Measurements from ENCODE around the gene CC2D2A.
"Not testable (repeated sequence)": the region's sequence is repeated elsewhere in the genome, so short reads cannot be mapped to it uniquely, and the experiment has no call there.

Gene CC2D2A

DNA sequence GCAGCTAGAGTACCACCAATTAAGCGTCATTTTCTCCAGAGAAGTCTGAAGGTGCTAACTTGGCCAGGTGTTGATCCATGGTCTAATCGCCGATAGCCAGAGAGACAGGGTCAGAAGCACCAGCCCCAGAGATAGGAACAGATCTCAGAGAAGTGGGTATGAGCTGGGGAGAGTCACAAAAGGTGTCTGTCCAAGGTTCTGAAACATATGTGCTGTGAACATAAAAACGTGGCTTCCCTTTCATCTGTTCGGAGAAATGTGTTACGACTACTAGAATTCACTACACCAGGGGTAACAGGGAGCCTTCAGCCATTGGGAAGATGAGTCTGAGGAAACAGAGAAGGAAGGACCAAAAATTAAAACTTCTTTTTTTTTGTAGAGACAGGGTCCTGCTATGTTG lies 94.2 kb downstream of the CC2D2A start:
- DNase-seq = no peak

DNA sequence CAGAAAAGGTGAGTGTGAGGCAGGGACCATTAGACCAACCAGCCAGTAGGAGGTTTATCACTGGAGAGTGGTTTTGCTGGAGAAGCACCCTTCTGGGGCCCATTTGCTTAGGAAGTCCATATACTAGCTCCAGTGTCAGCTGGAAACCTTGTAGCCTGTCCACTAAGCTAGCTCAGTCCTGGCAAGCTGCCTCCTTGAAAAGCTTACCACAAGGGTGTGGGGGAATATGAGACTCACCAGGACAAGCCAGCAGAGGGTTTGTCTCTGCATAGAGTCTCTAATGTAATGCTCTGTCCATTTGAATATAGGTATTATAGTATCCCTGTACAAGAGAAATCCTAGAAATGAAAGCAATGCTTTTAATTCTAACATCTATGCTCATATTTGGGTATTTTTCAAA lies 99.1 kb downstream of the CC2D2A start:
- no peak for DNase-seq

DNA sequence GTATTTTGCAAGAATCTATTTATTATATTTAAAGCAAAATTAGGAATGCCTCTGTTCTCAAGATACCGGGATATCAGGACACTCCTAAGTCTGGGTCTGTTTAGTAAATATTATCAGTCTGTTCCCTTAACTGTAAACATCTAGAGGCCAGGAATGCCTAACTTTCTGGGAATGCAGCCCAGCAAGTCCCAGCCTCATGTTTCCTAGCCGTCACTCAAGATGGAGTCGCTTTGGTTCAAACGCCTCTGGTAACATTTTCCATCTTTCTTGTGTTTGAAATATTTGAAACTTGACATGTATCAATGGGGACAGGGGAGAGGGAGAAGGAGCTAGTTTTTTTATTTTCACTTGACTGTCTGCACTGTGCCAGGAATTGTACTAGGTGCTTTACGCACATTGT lies 100.1 kb downstream of the CC2D2A start:
- no peak for DNase-seq

DNA sequence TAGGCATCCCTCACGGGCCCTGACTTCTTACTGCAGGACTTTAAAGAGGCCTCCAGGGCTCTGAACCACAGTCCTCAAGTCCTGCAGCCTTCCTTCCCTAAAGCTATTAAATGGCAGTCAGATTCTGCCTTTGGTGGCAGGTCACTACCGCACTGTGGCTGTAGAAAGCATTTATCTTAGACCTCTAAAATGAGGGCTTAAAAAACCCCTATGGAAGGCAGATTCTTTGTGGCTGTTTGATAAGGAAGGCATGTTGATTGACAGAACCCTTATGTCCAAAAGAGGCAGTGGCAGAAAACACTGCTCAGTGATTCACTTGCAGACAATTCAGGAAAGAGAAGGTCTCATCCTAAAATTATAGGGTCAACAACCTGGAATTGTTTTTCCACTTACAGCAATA lies 106.3 kb downstream of the CC2D2A start:
- no peak for DNase-seq

DNA sequence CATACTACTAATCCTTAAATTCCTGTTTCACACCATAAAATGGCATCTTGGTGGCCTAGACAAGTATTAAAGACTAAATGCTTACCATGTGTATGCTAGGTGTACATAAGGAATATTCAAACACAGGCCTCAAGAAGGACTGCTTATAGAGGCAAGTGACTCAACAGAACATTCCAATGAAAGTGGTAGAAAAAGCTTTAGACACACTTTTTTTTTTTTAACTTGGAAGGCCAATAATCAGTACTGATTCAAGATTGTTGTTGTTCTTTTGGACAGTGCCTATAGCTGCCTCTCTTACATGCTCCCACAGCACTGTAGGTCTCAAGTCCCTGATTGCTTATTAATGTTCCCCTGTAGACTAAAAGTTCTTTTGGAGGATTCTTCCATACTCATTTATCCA lies 107.8 kb downstream of the CC2D2A start:
- no peak for DNase-seq

DNA sequence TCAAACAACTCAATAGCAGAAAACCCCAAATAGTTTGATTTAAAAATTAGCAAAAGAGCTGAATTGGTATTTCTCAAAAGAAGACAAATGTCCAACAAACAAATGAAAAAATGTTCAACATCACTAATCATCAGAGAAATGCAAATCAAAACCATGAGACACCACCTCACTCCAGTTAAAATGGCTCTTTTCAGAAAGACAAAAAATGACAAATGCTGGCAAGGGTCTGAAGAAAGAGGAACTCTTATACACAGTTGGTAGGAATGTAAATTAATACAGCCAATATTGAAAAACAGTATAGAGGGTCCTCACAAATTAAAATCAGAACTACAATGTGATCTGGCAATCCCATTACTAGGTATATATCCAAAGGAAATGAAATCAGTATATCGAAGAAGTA lies 115.1 kb downstream of the CC2D2A start:
- no peak for DNase-seq

DNA sequence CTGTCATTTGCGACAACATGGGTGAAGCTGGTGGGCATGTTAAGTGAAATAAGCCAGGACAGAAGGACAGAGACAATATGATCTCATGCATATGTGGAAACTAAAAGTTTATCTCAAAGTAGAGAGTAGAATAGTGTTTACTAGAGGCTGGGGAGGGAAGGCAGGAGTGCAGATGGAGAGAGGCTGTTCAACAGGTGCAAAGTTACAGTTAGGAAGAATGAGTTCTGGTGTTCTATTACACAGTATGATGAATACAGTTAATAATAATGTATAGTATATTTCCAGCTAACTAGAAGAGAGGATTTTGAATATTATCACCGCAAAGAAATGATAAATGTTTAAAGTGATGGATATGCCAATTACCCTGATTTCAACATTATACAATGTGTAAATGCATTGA lies 115.6 kb downstream of the CC2D2A start:
- DNase-seq = no peak

DNA sequence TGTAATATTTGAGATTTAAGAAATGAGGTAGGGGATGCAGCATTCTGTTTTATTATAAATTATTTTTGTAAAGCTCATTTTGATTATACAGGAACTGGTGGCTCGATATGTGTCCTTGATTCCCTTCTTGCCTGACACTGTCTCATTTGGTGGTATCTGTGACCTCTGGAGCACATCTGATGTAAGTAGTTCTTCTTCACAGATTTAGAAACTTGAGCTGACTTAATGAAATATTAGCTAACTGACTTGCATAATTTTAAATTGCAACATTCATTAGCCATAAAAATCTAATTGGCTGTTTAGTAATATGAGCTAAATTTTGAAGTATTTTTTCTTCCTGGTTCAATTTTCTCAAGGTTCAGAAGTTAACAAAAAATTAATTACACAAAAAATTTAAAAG lies 116.4 kb downstream of the CC2D2A start:
- DNase-seq = no peak

DNA sequence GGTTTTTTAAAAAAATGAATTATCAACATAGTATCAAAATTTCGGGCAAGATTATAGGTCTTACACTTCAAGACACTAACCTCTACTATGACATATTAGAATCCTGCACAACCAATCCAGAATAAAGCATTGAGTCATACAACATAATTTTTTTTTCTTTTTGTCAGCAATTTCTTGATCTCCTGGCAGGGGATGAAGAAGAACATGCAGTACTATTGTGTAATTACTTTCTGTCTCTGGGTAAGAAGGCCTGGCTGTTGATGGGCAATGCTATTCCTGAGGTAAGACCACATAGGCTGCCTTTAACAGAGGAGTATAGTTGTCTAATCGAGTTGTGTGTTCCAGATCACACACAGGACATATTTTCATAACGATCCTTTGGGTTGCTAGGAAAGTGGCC lies 118.0 kb downstream of the CC2D2A start:
- no peak for DNase-seq

DNA sequence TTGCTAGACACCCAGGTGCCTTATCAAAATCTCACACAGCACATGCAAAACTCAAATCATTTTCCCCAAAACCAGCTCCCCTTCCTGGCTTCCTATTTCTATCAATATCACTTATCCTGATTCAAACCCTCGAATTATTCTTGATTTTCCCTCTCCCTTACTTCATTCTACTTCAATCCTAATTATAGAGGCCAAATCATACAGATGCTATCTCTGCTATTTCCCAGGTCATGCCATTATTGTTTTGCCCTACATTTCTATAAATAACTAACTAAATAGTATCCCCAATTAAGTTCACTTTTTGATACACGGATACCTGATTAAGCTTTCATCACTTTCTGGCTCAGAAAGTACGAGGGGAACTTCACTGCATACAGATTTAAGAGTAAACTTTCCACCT lies 123.1 kb downstream of the CC2D2A start:
- DNase-seq = no peak

DNA sequence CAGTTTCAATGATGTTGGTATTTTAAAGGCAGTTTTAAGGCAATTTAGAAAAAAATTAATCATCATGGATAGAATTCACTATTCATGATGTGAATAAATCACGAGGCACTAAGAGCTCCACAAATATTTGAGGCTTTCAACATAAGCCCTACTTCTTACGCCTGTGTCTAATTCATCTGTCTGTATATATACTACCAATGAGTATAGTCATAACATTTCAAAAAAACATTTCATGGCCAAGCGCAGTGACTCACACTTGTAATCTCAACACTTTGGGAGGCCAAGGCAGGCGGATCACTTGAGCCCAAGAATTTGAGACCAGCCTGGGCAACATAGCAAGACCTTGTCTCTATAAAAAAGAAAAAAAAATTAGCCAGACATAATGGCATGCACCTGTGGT lies 129.0 kb downstream of the CC2D2A start:
- no peak for DNase-seq

DNA sequence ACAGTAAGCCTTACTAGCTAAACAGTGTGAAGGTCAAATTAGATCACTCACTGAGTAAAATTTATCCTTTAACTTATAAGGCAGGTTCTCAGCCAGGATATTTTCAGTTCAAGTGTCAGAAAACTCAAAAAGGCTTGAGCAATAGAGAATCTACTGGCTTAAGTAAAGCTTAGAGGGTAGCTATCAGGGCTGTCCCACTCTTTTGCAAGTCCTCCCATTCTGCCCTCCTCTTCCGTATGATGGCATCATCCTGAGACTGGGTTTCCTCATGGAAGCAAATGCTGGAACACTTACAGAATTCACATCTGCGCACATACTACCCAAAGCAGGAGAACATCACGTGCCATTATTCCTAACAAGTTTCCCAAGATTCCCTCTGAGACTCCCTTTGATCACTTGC lies 130.5 kb downstream of the CC2D2A start:
- no peak for DNase-seq

DNA sequence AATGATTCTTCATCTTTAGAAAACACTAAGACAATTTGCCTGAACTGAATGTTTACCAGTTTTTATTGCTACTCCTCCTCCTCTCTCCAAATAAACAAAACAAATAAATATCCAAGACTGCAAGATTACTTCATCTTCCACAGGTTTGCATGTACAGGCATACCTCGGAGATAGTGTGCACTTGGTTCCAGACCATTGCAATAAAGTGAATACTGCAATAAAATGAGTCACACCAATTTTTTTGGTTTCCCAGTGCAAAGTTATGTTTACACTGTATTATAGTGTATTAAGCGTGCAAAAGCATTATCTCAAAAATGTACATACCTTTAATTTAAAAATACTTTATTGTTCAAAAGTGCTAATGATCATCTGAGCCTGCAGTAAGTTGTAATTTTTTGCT lies 132.2 kb downstream of the CC2D2A start:
- no peak for DNase-seq

DNA sequence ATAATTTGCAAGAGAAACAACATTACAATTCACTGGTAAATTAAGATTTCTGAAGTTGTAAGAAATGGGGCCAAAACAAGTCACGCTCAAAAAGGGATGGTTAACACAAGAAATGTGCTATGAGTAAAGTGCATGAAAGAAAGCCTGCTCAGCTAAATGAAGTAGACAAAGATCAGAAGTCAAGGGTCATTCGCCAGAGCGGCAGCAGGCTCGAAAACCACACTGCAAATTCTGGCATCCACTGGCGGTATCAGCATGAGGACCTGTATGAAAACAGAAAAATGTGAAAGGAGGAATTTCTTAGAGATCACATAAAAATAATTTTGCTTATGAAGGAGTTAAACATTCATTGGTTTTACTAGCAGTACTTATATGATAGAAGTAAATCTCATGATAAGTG lies 135.9 kb downstream of the CC2D2A start:
- no peak for DNase-seq

DNA sequence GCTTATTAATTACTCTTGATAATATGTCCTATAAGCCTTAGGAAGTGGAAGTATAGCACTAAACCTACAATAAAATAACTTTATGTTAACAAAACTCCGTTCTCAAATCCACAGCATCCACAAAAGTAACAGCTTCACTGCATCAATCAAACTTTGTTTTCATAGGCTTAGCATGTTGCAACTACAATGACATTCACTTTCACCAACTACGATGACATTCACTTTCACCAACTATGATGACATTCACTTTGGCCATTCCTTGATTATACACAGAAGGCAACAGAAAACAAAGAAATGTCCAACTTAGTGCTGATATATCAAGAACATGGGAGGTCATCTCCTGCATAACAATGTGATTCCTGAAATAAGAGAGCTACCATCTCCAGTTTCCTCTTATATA lies 141.2 kb downstream of the CC2D2A start:
- DNase-seq = no peak

DNA sequence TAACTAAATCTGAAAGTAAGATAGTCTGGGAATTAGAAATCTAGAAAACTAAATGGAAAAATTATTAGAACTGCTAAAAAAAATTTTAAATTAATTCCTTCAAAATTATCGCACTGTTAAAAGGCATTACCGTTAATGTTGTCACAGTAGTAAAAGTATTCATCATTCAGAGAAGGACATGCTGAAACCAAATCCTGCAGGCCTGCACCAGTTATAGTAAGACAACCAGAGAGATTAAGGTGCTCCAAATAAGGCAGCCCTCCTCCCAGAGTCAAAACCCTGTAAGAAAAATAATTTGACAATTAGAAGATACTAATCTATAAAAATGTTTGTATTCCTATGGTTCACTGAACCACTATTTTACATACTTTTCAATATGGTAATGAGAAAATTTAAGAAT lies 142.5 kb downstream of the CC2D2A start:
- no peak for DNase-seq

DNA sequence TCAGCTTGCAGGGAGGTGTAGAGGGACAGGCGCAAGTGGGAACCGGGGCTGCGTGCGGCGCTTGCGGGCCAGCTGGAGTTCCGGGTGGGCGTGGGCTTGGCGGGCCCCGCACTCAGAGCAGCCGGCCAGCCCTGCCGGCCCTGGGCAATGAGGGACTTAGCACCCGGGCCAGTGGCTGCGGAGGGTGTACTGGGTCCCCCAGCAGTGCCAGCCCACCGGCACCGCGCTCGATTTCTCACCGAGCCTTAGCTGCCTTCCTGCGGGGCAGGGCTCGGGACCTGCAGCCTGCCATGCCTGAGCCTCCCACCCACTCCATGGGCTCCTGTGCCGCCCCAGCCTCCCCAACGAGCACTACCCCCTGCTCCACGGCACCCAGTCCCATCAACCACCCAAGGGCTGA lies 145.2 kb downstream of the CC2D2A start:
- not testable (repeated sequence) for DNase-seq

DNA sequence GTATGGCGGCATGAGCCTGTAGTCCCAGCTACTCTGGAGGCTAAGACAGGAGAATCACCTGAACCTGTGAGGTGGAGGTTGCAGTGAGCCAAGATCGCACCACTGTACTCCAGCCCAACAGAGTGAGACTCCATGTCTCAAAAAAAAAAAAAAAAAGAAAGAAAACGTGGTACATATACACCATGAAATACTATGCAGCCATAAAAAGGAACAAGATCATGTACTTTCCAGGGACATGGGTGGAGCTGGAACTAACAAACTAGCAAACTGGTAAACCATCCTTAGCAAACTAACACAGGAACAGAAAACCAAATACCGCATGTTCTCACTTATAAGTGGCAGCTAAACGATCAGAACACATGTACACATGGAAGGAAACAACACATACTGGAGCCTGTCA lies 147.7 kb downstream of the CC2D2A start:
- DNase-seq = not testable (repeated sequence)

DNA sequence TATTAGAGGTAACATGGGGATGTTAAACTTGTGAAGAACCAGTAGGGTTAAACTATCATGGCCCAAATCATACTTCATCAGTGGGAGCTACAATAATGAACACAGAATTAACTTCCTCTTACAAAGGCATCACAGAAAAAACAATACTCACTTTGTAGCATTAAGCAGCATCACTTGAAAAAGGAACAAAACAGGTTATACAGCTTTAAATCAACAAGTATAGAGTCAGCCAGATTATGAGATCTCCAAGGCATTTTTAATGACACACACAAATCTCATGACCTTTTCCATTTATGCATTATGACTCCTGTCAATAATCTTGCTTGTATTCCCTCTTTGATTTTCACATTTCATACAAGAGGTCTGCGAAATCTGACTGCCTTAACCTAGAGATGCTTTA lies 167.1 kb downstream of the CC2D2A start:
- no peak for DNase-seq

DNA sequence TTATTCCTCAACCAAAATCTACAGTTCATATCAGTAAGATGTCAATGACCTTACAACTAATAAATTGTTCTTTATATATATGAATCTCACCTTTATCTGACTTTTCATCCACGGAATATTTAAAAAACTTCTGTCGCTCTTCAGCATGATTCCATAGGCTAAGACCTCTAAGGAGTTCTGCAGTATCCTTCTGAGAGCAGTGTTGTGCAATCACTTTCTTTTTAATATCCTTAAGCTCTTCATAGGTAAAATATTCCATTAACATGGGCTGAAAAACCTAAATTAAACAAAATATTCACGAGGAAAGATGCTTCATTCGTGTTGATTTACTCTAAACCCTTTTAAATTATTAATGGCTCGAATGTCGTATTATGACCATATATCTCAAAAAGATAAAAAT lies 168.7 kb downstream of the CC2D2A start:
- DNase-seq = no peak

DNA sequence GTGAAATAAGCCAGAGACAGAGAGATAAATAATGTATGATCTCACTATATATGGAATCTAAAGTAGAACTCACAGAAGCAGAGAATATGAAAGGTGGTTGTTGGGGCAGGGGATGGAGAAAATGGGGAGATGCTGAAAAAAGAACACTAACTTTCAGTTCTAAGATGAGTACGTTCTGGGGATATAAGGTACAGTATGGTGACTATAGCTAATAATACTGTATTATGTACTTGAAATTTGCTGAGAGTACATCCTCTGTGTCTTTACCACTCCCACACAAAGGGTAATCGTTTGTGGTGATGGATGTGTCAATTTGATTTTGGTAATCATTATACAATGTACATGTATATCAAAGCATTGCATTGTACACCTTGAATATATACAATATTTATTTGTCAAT lies 178.9 kb downstream of the CC2D2A start:
- no peak for DNase-seq

DNA sequence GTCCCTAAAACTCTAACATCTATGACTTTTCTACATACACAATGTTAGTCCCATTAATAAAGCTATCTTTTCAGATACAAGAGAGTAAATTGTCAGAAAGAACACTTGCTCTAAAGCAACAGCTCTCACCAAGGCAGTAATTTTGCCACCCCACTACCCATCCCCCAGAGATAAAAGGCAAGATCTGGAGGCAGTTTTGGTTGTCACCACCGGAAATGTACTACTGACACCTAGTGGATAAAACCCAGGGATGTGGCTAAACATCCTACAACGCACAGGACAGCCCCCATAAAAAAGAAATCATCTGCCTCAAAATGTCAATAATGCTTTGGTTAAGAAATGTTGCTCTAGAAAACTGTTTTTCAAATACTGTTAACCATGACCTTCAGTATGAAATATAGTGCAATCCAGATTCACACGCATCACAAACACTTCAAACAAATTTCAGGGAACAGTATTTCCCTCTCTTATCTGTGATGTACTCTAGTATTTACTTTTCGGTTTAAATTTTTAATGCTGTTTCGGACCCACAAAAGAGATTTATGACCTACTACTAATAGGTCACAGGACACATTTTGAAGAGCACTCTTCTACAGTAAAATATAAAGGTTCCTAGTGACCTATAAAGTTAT lies 180.3 kb downstream of the CC2D2A start:
- peak; percentile 47 for DNase-seq

All from activated T-cell treated with anti-CD3 and anti-CD28 coated beads for 4 hours (primary cell).